Cardiac atrium fibroblast (primary cell): Measurements from ENCODE around the gene C1QTNF2. TPM values are rescaled to one million over a fixed set of nuclear protein-coding genes. Genes with fewer than 3 reads are reported as not detected.

Experiments
- total RNA-seq: library from RNA; depleted of rRNA; stranded (reverse); fragments of >200 nt; gene quantifications from 2 replicates; pipeline ENCODE4 v1.2.3, GENCODE V29; 2015

C1QTNF2 gene, protein sequence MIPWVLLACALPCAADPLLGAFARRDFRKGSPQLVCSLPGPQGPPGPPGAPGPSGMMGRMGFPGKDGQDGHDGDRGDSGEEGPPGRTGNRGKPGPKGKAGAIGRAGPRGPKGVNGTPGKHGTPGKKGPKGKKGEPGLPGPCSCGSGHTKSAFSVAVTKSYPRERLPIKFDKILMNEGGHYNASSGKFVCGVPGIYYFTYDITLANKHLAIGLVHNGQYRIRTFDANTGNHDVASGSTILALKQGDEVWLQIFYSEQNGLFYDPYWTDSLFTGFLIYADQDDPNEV
- total RNA-seq = 0.16 TPM in 1 of 2 replicates, not detected in the other

DNA sequence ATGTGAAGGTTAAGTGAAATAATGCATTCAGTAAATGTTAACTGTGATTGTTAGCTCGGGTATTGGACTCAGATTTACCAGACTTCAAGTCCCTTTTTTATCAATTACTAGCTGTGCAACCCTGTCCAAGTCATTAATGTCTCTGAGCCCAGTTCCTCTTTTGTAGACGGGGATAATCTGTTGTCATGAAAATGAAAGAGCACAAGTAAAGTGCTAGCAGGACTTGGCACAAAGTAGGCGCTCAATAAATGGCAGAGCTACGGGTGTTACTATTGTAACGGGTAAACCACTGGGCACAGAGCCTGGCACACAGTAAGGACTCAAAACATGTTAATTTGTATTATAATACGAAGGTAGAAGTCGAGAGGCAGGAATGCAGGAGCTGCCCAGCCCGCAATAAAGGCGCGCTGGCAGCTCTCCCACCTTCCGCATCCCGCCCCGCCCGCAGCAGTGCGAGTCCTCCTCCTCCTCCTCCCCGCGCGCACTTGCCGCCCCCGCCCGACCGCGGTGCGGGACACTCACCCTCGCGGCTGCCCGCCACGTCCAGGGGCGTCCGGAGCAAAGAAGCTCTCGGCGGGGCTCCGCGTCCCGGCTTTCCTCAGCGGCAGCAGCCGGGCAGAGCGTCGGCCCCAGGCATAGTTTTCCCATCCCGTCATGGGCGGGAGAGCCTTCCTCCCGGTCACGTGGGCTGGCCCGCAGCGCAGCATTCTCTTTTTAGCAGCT is at the start of gene C1QTNF2:
TSS of gene C1QTNF2 (minus strand) at position 637 of the 723 bp plus-strand sequence. CDS start 15,615 bp downstream, outside the sequence.

DNA sequence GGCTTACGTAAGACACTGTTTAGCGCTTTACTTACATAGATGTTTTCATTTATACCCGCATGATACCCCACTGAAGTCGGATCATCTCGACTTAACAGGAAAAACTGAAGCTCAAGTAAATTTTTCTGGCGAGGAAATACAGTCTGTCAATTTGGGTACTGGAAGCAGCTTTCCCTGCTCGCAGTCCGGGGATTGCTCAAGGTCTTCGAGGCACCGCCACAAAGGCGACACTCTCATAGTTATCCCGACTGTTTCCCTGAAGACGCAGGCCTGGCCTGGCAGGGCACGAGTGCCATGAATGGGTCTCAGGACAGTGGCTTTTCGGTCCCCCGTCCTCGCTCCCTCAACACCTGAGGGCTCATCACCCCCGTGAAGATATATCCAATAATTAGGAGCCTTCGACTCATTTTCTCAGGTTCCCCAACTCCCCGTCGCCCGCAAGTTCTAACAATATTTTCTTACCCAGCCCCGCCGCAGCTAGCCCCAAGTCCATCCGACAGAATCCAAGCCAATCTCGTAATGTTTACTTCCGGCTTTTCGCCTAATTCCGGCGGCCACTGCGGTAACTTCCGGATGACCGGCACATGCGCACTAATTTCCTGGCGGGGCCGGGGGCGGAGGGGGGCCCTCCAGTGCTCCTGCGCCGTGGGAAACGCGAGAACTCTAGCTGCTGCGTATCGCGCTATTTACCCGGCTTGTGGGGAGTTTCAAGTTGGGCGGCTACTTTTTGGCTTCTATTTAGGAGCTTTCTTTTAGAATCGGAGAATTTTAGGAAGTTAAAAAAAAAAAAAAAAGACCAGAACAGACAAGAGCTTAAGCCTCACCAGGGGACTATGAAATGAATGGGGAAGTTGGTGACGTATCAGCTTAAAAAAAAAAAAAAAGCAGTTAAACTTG is 48.4 kb upstream of the C1QTNF2 start, which contains the start of gene SLU7:
TSS of gene SLU7 (minus strand) at position 521 of the 897 bp plus-strand sequence. CDS start 3,787 bp downstream, outside the sequence.

DNA sequence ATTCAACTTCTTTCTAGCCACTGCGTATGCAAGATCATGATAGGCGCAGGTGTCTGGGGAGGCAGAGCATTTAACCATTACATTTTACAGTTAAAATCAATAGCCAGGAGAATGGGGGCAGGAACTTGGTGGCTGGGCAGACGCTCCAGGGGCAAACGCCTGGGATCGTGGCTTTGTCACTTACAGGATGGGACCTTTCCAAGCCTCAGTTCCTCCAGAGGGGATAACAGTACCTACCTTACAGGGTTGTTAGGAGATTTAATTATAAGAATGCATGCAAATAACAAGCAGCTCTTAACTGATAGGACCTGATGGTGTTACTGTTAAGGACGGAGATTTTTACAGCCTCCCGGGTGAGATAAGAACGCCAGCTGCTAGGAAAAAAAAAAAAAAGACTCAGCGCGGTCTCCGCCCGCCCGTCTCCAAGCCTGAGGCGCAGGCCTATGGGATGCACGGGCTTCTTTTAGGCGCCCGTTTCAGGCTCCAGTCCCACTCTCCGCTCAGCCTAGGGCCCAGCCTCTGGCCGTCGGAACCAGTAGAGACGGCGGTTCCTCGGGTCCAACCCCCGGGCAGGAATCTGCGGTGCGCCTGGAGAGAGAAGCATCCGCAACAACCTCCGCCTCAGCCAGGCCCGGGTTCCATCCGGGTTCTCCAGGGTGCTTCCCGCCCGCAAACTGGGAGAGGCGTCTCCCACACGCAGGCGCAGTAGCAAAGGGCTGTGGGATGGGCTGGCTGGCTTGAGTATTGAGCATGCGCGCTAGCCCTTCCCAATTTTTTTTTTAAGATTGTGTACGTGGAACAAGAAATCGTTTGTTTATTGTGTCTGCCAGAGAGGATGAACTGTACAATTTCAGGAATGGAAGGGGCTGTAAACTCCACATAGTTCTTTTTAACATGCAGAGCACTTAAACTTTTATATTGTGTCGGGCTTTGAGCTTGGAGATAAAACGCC is 29.3 kb upstream of the C1QTNF2 start, which contains the start of gene FAM200C:
TSS of gene FAM200C (minus strand) at position 653 of the 952 bp plus-strand sequence. CDS start 4,564 bp downstream, outside the sequence.

DNA sequence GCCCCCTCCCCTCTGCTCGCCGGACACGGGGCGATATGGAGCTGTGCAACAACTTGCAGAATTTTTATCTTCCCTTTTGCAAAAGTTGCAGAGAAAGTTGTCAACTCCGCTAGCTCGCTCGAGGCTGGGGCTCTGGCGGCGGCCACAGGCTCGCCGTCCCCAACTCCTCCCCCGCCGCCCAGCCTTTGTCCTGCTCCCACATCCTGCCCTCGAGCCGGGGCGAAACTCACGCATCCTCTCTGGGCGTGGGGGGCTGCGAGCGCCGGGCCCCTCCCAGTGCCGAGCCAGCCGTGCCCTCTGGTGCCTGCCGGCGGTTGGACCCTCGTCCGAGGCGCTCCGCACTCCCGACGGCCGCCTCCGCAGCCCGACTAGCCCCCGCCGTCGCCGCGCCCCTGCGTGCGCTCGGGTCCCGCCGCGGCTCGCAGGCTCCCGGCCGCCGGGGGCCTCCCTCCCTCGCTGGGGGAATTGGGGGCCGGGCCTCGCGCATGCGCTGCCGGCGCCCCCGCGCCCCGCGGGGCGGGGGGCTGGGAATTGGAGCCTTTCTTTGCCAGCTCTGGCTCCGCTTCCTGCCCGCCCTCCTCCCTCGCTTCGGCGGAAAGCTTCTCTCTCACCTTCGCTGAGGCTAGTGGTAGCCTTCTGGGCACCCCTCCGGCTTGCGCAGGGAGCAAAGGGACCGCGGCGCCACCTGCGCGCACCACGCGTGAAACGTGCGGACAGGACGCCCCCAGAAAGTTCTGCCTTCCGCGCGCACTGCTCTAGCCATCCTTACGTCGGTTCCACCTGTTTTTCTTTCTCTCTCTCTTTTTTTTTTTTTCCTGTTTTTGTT is 58.1 kb downstream of the C1QTNF2 start, which contains the start of gene CCNJL:
TSS of gene CCNJL (minus strand) at position 431 of the 826 bp plus-strand sequence. CDS start 641 bp downstream, outside the sequence.

Other genes starting within 250 kb of the C1QTNF2 start
- gene FABP6, start 141.1 kb downstream of the C1QTNF2 start, total RNA-seq = not detected in 2 replicates
- 0.16 and 0.90 TPM in 2 replicates for gene CCNJL, start 58.1 kb downstream of the C1QTNF2 start, total RNA-seq
- 1.1 and 4.4 TPM in 2 replicates for gene FAM200C, start 29.4 kb upstream of the C1QTNF2 start, total RNA-seq
- gene SLU7, start 48.5 kb upstream of the C1QTNF2 start, total RNA-seq = 30.0 and 36.6 TPM in 2 replicates
- gene PTTG1, start 51.2 kb upstream of the C1QTNF2 start, total RNA-seq = 23.1 and 54.4 TPM in 2 replicates